ENCODE measurements around the gene TRAK1.

Gene TRAK1

GRCh38 chr3:42128526-42128925 lies 37.4 kb downstream of the TRAK1 start:
- DNase-seq, result no peak

- no peak for DNase-seq
These were observed 38.1 kb downstream of the TRAK1 start for GRCh38 chr3:42129014-42129953.

GRCh38 chr3:42130007-42130328 lies 38.8 kb downstream of the TRAK1 start:
- DNase-seq, result no peak

- DNase-seq, result no peak
These were observed 39.3 kb downstream of the TRAK1 start for GRCh38 chr3:42130329-42131070.

GRCh38 chr3:42133500-42134298 lies 42.5 kb downstream of the TRAK1 start:
- no peak for DNase-seq

- DNase-seq, result no peak
These were observed 43.8 kb downstream of the TRAK1 start for GRCh38 chr3:42134867-42135464.

- no peak for DNase-seq
These were observed 48.7 kb downstream of the TRAK1 start for GRCh38 chr3:42139621-42140453.

GRCh38 chr3:42140665-42141203 lies 49.6 kb downstream of the TRAK1 start:
- DNase-seq, result no peak

GRCh38 chr3:42143440-42143839 lies 52.3 kb downstream of the TRAK1 start:
- DNase-seq, result no peak

- DNase-seq, result no peak
These were observed 53.1 kb downstream of the TRAK1 start for GRCh38 chr3:42144209-42144608.

- no peak for DNase-seq
These were observed 57.1 kb downstream of the TRAK1 start for GRCh38 chr3:42148086-42148848.

- DNase-seq, result no peak
These were observed 57.9 kb downstream of the TRAK1 start for GRCh38 chr3:42148982-42149432.

- no peak for DNase-seq
These were observed 58.4 kb downstream of the TRAK1 start for GRCh38 chr3:42149532-42149931.

- no peak for DNase-seq
These were observed 58.8 kb downstream of the TRAK1 start for GRCh38 chr3:42149975-42150374.

GRCh38 chr3:42151596-42152168 lies 60.5 kb downstream of the TRAK1 start:
- DNase-seq, result no peak

- DNase-seq, result no peak
These were observed 61.0 kb downstream of the TRAK1 start for GRCh38 chr3:42152193-42152592.

- no peak for DNase-seq
These were observed 61.9 kb downstream of the TRAK1 start for GRCh38 chr3:42153039-42153438.

GRCh38 chr3:42157540-42158538 lies 66.7 kb downstream of the TRAK1 start:
- no peak for DNase-seq

- DNase-seq, result no peak
These were observed 68.0 kb downstream of the TRAK1 start for GRCh38 chr3:42159147-42159546.

All from central memory CD4-positive, alpha-beta T cell (primary cell).